OCI-LY3 (cell line): ENCODE data around the gene STAT3.
"Not testable (repeated sequence)": the region's sequence is repeated elsewhere in the genome, so short reads cannot be mapped to it uniquely, and the experiment has no call there.

Experiments
- H2AFZ ChIP-seq: fragments of 200-600, 300-600 bp; shearing (Covaris generic); 2 replicates; pipeline ENCODE4 v1.6.0; 2014; ENCODE audit warnings: antibody characterized with exemption, low read depth, low read length
- H3K27ac ChIP-seq: fragments of 200-600, 300-600 bp; sonication (generic); 2 replicates; pipeline ENCODE4 v1.5.1; 2014; ENCODE audit warnings: mild to moderate bottlenecking, low read length, moderate library complexity, mixed read lengths
- H3K27me3 ChIP-seq: fragments of 200-600, 300-600 bp; sonication (generic); 2 replicates; pipeline ENCODE4 v1.6.1; 2014; ENCODE audit warnings: low read depth, low read length, mixed read lengths
- H3K36me3 ChIP-seq: fragments of 200-600, 300-600 bp; sonication (generic); replicated peaks from 2 replicates; pipeline ENCODE3; 2014; ENCODE audit warnings: low read depth, low read length, mixed read lengths
- H3K4me1 ChIP-seq: fragments of 300-600, 200-600 bp; sonication (generic); 2 replicates; pipeline ENCODE4 v1.6.1; 2014; ENCODE audit warnings: low read length, mixed read lengths
- H3K4me2 ChIP-seq: fragments of 200-600, 300-600 bp; sonication (generic); 2 replicates; pipeline ENCODE4 v1.6.1; 2014; ENCODE audit warnings: low read length, mixed read lengths
- H3K4me3 ChIP-seq: fragments of 300-600, 200-600 bp; sonication (generic); 2 replicates; pipeline ENCODE4 v1.5.1; 2014; ENCODE audit warnings: antibody characterized with exemption, mild to moderate bottlenecking, low read length, moderate library complexity
- H3K79me2 ChIP-seq: fragments of 300-600, 200-600 bp; shearing (Covaris generic); 2 replicates; pipeline ENCODE4 v1.6.1; 2014; ENCODE audit warnings: mild to moderate bottlenecking, low read length, mixed read lengths
- H3K9ac ChIP-seq: fragments of 300-600, 200-600 bp; shearing (Covaris generic); 2 replicates; pipeline ENCODE4 v1.6.0; 2014; ENCODE audit warnings: mild to moderate bottlenecking, low read length, moderate library complexity
- H3K9me3 ChIP-seq: fragments of 200-600, 300-600 bp; shearing (Covaris generic); 2 replicates; pipeline ENCODE4 v1.6.1; 2014; ENCODE audit warnings: low read length, mixed read lengths; ENCODE audit not compliant: insufficient read depth
- H4K20me1 ChIP-seq: fragments of 200-600, 300-600 bp; sonication (generic); 2 replicates; pipeline ENCODE4 v1.6.1; 2016; ENCODE audit warnings: low read length, mixed read lengths; ENCODE audit not compliant: insufficient read depth
- CTCF ChIP-seq: fragments of 200-600, 300-600 bp; sonication (generic); IDR thresholded peaks from 2 replicates; pipeline ENCODE4 v1.5.1; 2014; ENCODE audit warnings: antibody characterized with exemption, low read length, low read depth
- EZH2phosphoT487 ChIP-seq: fragments of 200-600 bp; shearing (Covaris generic); IDR thresholded peaks from 2 replicates; pipeline ENCODE4 v1.6.1; 2018; ENCODE audit warnings: antibody characterized with exemption, mixed run types, low read depth

Gene STAT3

GRCh38 chr17:42422412-42422957 is 34.2 kb upstream of the STAT3 start:
- H3K9me3 ChIP-seq = no peaks in the 10 kb centered on the region
- no peak overlapping the region for H3K27ac ChIP-seq
- H3K4me1 ChIP-seq = no peaks in the 10 kb centered on the region
- no peak overlapping the region for H3K4me3 ChIP-seq
- H3K4me2 ChIP-seq = no peak overlapping the region
- H4K20me1 ChIP-seq = no peaks in the 10 kb centered on the region
- no peak overlapping the region for H2AFZ ChIP-seq
- no peak overlapping the region for H3K9ac ChIP-seq
- TF ChIP-seq EZH2phosphoT487 = no peak
- TF ChIP-seq CTCF = no peak
- no peaks in the 10 kb centered on the region; the same call in 1 of the 2 replicates for H3K27me3 ChIP-seq
- no peaks in the 10 kb centered on the region for H3K36me3 ChIP-seq
- no peaks in the 10 kb centered on the region for H3K79me2 ChIP-seq

GRCh38 chr17:42421507-42422338 is 33.5 kb upstream of the STAT3 start:
- Histone ChIP-seq H3K9ac (no peak overlapping the region), H2AFZ (no peak overlapping the region), H3K27ac (no peak overlapping the region)

GRCh38 chr17:42421136-42421506 is 32.9 kb upstream of the STAT3 start:
- H3K4me2 ChIP-seq = no peak overlapping the region
- H3K79me2 ChIP-seq = no peaks in the 10 kb centered on the region
- no peaks in the 10 kb centered on the region for H4K20me1 ChIP-seq

More at GRCh38 chr17:42421507-42422338, 33.5 kb upstream of the STAT3 start:
- Histone ChIP-seq H3K9me3 (no peaks in the 10 kb centered on the region), H3K4me1 (peaks cover 2% of the 10 kb centered on the region), H4K20me1 (no peaks in the 10 kb centered on the region), H3K4me3 (no peak overlapping the region), H3K27me3 (no peaks in the 10 kb centered on the region; the same call in 1 of the 2 replicates), H3K36me3 (no peaks in the 10 kb centered on the region), H3K4me2 (no peak overlapping the region), H3K79me2 (no peaks in the 10 kb centered on the region)
- no peak for TF ChIP-seq CTCF
- TF ChIP-seq EZH2phosphoT487 = no peak

GRCh38 chr17:42417981-42418380 is 29.7 kb upstream of the STAT3 start:
- not testable (repeated sequence) for H3K27me3 ChIP-seq, H3K79me2 ChIP-seq, H3K36me3 ChIP-seq, H3K4me3 ChIP-seq, H4K20me1 ChIP-seq, H3K4me2 ChIP-seq, H3K27ac ChIP-seq, H3K9ac ChIP-seq, H3K9me3 ChIP-seq, H2AFZ ChIP-seq
- H3K4me1 ChIP-seq = peaks cover 31% of the 10 kb centered on the region

More at GRCh38 chr17:42421136-42421506, 32.9 kb upstream of the STAT3 start:
- Histone ChIP-seq H3K4me3 (no peak overlapping the region), H3K9me3 (no peaks in the 10 kb centered on the region), H3K27ac (no peak overlapping the region), H2AFZ (no peak overlapping the region), H3K36me3 (no peaks in the 10 kb centered on the region), H3K9ac (no peak overlapping the region), H3K27me3 (no peaks in the 10 kb centered on the region; the same call in 1 of the 2 replicates), H3K4me1 (peaks cover 8% of the 10 kb centered on the region)
- no peak for TF ChIP-seq CTCF
- TF ChIP-seq EZH2phosphoT487 = no peak
